ENCODE measurements around the gene PAFAH1B1.

- no peak for TF ChIP-seq CTCF (optimal IDR thresholded peaks at IDR 0.05 in 1 of 3, IDR thresholded peaks at IDR 0.05 in 1 of 3, conservative IDR thresholded peaks at IDR 0.05 in 1 of 3; ENCODE audit: extremely low read depth in 1 of 3, insufficient read depth in 2 of 3, low read length in 3 of 3)
- no peak for TF ChIP-seq EZH2 (IDR thresholded peaks at IDR 0.05; ENCODE audit: low read length)
These were observed 88.9 kb downstream of the PAFAH1B1 start for GRCh38 chr17:2682176-2682938.
